HG03175 (cell line): ENCODE data around the gene RALGPS1.

Experiments used
- ATAC-seq: cut with Tn5 transposase; IDR thresholded peaks from one replicate; pipeline ENCODE4 v1.9.1; 2021; ENCODE audit warnings: mild to moderate bottlenecking, moderate library complexity; ENCODE audit not compliant: unreplicated experiment

RALGPS1 gene

GRCh38 chr9:126914458-126915280, at the start of gene RALGPS1:
Gene RALGPS1 (plus strand): TSS chr9:126914782. CDS start chr9:126962290, 47,508 bp downstream.
- peak; percentile 96 for ATAC-seq

GRCh38 chr9:126869368-126869767, 45.2 kb upstream of the RALGPS1 start:
- no peak for ATAC-seq

- no peak for ATAC-seq
These were observed 42.1 kb upstream of the RALGPS1 start for GRCh38 chr9:126872516-126872915.

GRCh38 chr9:126874546-126875314, 39.9 kb upstream of the RALGPS1 start:
- ATAC-seq: no peak

- ATAC-seq: no peak
These were observed 38.6 kb upstream of the RALGPS1 start for GRCh38 chr9:126875756-126876510.

GRCh38 chr9:126876531-126876930, 38.1 kb upstream of the RALGPS1 start:
- no peak for ATAC-seq

GRCh38 chr9:126877418-126877817, 37.2 kb upstream of the RALGPS1 start:
- ATAC-seq: no peak

- no peak for ATAC-seq
These were observed 35.3 kb upstream of the RALGPS1 start for GRCh38 chr9:126879288-126879687.

- no peak for ATAC-seq
These were observed 34.2 kb upstream of the RALGPS1 start for GRCh38 chr9:126880226-126880946.

- no peak for ATAC-seq
These were observed 33.6 kb upstream of the RALGPS1 start for GRCh38 chr9:126880947-126881332.

GRCh38 chr9:126882746-126883145, 31.8 kb upstream of the RALGPS1 start:
- ATAC-seq: no peak

- ATAC-seq: no peak
These were observed 30.9 kb upstream of the RALGPS1 start for GRCh38 chr9:126883636-126884035.

GRCh38 chr9:126885131-126885641, 29.4 kb upstream of the RALGPS1 start:
- ATAC-seq: no peak

GRCh38 chr9:126886034-126886822, 28.4 kb upstream of the RALGPS1 start:
- no peak for ATAC-seq

- ATAC-seq: no peak
These were observed 27.7 kb upstream of the RALGPS1 start for GRCh38 chr9:126886897-126887296.

GRCh38 chr9:126891676-126892075, 22.9 kb upstream of the RALGPS1 start:
- no peak for ATAC-seq

GRCh38 chr9:126893079-126893478, 21.5 kb upstream of the RALGPS1 start:
- no peak for ATAC-seq

GRCh38 chr9:126894052-126894603, 20.5 kb upstream of the RALGPS1 start:
- no peak for ATAC-seq

GRCh38 chr9:126902210-126902609, 12.4 kb upstream of the RALGPS1 start:
- no peak for ATAC-seq
